Activated naive CD4-positive, alpha-beta T cell treated with anti-CD3 and anti-CD28 coated beads, Interleukin-2, amount 50 U/mL, for 24 hours (primary cell): ENCODE measurements around the gene RASD2.
A peak's percentile ranks its signal among the peaks of the same experiment; 100 is the strongest.
"Not testable (repeated sequence)": the region's sequence is repeated elsewhere in the genome, so short reads cannot be mapped to it uniquely, and the experiment has no call there.

ENCODE experiments used
- H3K27ac Mint-ChIP-seq: one replicate; pipeline ENCODE4 v1.8.0; 2021; ENCODE audit warnings: mild to moderate bottlenecking, mixed read lengths
- H3K27me3 Mint-ChIP-seq: one replicate; pipeline ENCODE4 v1.8.0; 2021; ENCODE audit warnings: mixed read lengths
- H3K36me3 Mint-ChIP-seq: one replicate; pipeline ENCODE4 v1.8.0; 2021; ENCODE audit warnings: mixed read lengths
- H3K4me1 Mint-ChIP-seq: one replicate; pipeline ENCODE4 v1.8.0; 2021; ENCODE audit warnings: mixed read lengths
- H3K4me3 Mint-ChIP-seq: one replicate; pipeline ENCODE4 v1.8.0; 2021; ENCODE audit warnings: mild to moderate bottlenecking, mixed read lengths
- H3K9me3 Mint-ChIP-seq: one replicate; pipeline ENCODE4 v1.8.0; 2021; ENCODE audit warnings: mixed read lengths

RASD2 gene

GRCh38 chr22:35514366-35514765, 26.3 kb upstream of the RASD2 start:
- no peaks in the 10 kb centered on the region for H3K4me1 Mint-ChIP-seq
- no peak overlapping the region for H3K27ac Mint-ChIP-seq
- no peak overlapping the region for H3K4me3 Mint-ChIP-seq
- no peaks in the 10 kb centered on the region for H3K36me3 Mint-ChIP-seq
- no peaks in the 10 kb centered on the region for H3K9me3 Mint-ChIP-seq
- H3K27me3 Mint-ChIP-seq, result peaks cover 6% of the 10 kb centered on the region

GRCh38 chr22:35515952-35516351, 24.7 kb upstream of the RASD2 start:
- not testable (repeated sequence) for H3K27me3 Mint-ChIP-seq, H3K4me1 Mint-ChIP-seq, H3K9me3 Mint-ChIP-seq, H3K27ac Mint-ChIP-seq, H3K4me3 Mint-ChIP-seq, H3K36me3 Mint-ChIP-seq

GRCh38 chr22:35516723-35517122, 23.9 kb upstream of the RASD2 start:
- peaks cover 9% of the 10 kb centered on the region for H3K27me3 Mint-ChIP-seq
- H3K27ac Mint-ChIP-seq, result no peak overlapping the region
- no peaks in the 10 kb centered on the region for H3K4me1 Mint-ChIP-seq
- no peak overlapping the region for H3K4me3 Mint-ChIP-seq
- no peaks in the 10 kb centered on the region for H3K9me3 Mint-ChIP-seq
- H3K36me3 Mint-ChIP-seq, result no peaks in the 10 kb centered on the region

GRCh38 chr22:35517207-35517606, 23.4 kb upstream of the RASD2 start:
- Mint-ChIP-seq H3K4me3 (no peak overlapping the region), H3K27ac (no peak overlapping the region), H3K27me3 (peaks cover 9% of the 10 kb centered on the region), H3K4me1 (no peaks in the 10 kb centered on the region), H3K36me3 (no peaks in the 10 kb centered on the region), H3K9me3 (no peaks in the 10 kb centered on the region)

GRCh38 chr22:35517769-35518530, 22.7 kb upstream of the RASD2 start:
- Mint-ChIP-seq H3K27ac (peak overlapping the region; percentile 83), H3K36me3 (no peaks in the 10 kb centered on the region), H3K27me3 (peaks cover 14% of the 10 kb centered on the region), H3K9me3 (no peaks in the 10 kb centered on the region), H3K4me1 (no peaks in the 10 kb centered on the region), H3K4me3 (no peak overlapping the region)

- Mint-ChIP-seq H3K27me3 (peaks cover 15% of the 10 kb centered on the region), H3K27ac (no peak overlapping the region)
These were observed 21.8 kb upstream of the RASD2 start for GRCh38 chr22:35518811-35519210.

GRCh38 chr22:35519306-35520000, 21.2 kb upstream of the RASD2 start:
- no peaks in the 10 kb centered on the region for H3K4me1 Mint-ChIP-seq
- H3K27ac Mint-ChIP-seq, result no peak overlapping the region
- H3K27me3 Mint-ChIP-seq, result peaks cover 15% of the 10 kb centered on the region
- H3K4me3 Mint-ChIP-seq, result no peak overlapping the region
- no peaks in the 10 kb centered on the region for H3K36me3 Mint-ChIP-seq
- no peaks in the 10 kb centered on the region for H3K9me3 Mint-ChIP-seq

More at GRCh38 chr22:35518811-35519210, 21.8 kb upstream of the RASD2 start:
- Mint-ChIP-seq H3K9me3 (no peaks in the 10 kb centered on the region), H3K36me3 (no peaks in the 10 kb centered on the region), H3K4me3 (no peak overlapping the region), H3K4me1 (no peaks in the 10 kb centered on the region)

GRCh38 chr22:35521358-35522224, 19.0 kb upstream of the RASD2 start:
- Mint-ChIP-seq H3K36me3 (no peaks in the 10 kb centered on the region), H3K9me3 (no peaks in the 10 kb centered on the region), H3K4me1 (no peaks in the 10 kb centered on the region), H3K27me3 (peaks cover 11% of the 10 kb centered on the region), H3K4me3 (no peak overlapping the region), H3K27ac (no peak overlapping the region)

GRCh38 chr22:35522225-35523149, 18.1 kb upstream of the RASD2 start:
- H3K4me3 Mint-ChIP-seq, result no peak overlapping the region
- no peaks in the 10 kb centered on the region for H3K36me3 Mint-ChIP-seq
- no peak overlapping the region for H3K27ac Mint-ChIP-seq
- H3K4me1 Mint-ChIP-seq, result no peaks in the 10 kb centered on the region
- no peaks in the 10 kb centered on the region for H3K9me3 Mint-ChIP-seq
- peaks cover 10% of the 10 kb centered on the region for H3K27me3 Mint-ChIP-seq

- no peaks in the 10 kb centered on the region for H3K36me3 Mint-ChIP-seq
- no peaks in the 10 kb centered on the region for H3K4me1 Mint-ChIP-seq
- H3K9me3 Mint-ChIP-seq, result no peaks in the 10 kb centered on the region
- peaks cover 9% of the 10 kb centered on the region for H3K27me3 Mint-ChIP-seq
- H3K4me3 Mint-ChIP-seq, result no peak overlapping the region
- no peak overlapping the region for H3K27ac Mint-ChIP-seq
These were observed 17.3 kb upstream of the RASD2 start for GRCh38 chr22:35523167-35523947.

- H3K4me1 Mint-ChIP-seq, result no peaks in the 10 kb centered on the region
- H3K4me3 Mint-ChIP-seq, result no peak overlapping the region
- no peak overlapping the region for H3K27ac Mint-ChIP-seq
- H3K9me3 Mint-ChIP-seq, result no peaks in the 10 kb centered on the region
- H3K27me3 Mint-ChIP-seq, result peaks cover 9% of the 10 kb centered on the region
- no peaks in the 10 kb centered on the region for H3K36me3 Mint-ChIP-seq
These were observed 15.5 kb upstream of the RASD2 start for GRCh38 chr22:35524966-35525686.

- Mint-ChIP-seq H3K36me3 (no peaks in the 10 kb centered on the region), H3K27me3 (peaks cover 6% of the 10 kb centered on the region), H3K4me1 (no peaks in the 10 kb centered on the region), H3K4me3 (no peak overlapping the region), H3K27ac (no peak overlapping the region), H3K9me3 (no peaks in the 10 kb centered on the region)
These were observed 14.8 kb upstream of the RASD2 start for GRCh38 chr22:35525687-35526332.

- H3K9me3 Mint-ChIP-seq, result no peaks in the 10 kb centered on the region
- H3K27me3 Mint-ChIP-seq, result peaks cover 6% of the 10 kb centered on the region
- H3K4me3 Mint-ChIP-seq, result no peak overlapping the region
- no peaks in the 10 kb centered on the region for H3K36me3 Mint-ChIP-seq
- H3K4me1 Mint-ChIP-seq, result no peaks in the 10 kb centered on the region
- no peak overlapping the region for H3K27ac Mint-ChIP-seq
These were observed 14.2 kb upstream of the RASD2 start for GRCh38 chr22:35526333-35526979.
